B cell (primary cell): Measurements from ENCODE around the gene PHTF2. TPM values are rescaled to one million over a fixed set of nuclear protein-coding genes. Genes with fewer than 3 reads are reported as not detected.

ENCODE experiments used
- ATAC-seq: fragments of 200-7000 bp; cut with Tn5 transposase; one replicate; pipeline ENCODE4 v1.10.0; 2021; ENCODE audit warnings: low read depth, mild to moderate bottlenecking, moderate number of reproducible peaks, moderate library complexity
- CTCF ChIA-PET: fragments of 350-600 bp; sonication (Branson Sonifier 250); formaldehyde crosslinking; loops from one replicate; lab custom pipeline; 2021; ENCODE audit warnings: antibody characterized with exemption, inconsistent platforms; lab: Charles Lee
- POLR2A ChIA-PET: fragments of 350-600 bp; sonication (Branson Sonifier 250); formaldehyde crosslinking; loops from one replicate; lab custom pipeline; 2021; ENCODE audit warnings: antibody characterized with exemption; lab: Charles Lee
- DNase-seq: peaks from one replicate; pipeline ENCODE4 v3.0.0; 2013
- H2AFZ ChIP-seq: 2 replicates; pipeline ENCODE4 v1.6.1; 2012; ENCODE audit warnings: mild to moderate bottlenecking, low read depth, low read length; ENCODE audit not compliant: insufficient read depth, poor library complexity, severe bottlenecking
- H3K27ac ChIP-seq, 2 donors: 1 replicate in 1 of 2; 2 replicates in 1 of 2; pipeline ENCODE4 v1.5.1; 2012 to 2013; ENCODE audit warnings: low read length in 2 of 2, mild to moderate bottlenecking in 2 of 2, moderate library complexity in 1 of 2
- H3K27me3 ChIP-seq, 4 experiments: fragments of 200-600 bp in 1 of 4; sonication (generic) in 1 of 4; replicated peaks in 1 of 4; 1 replicate in 2 of 4; 2 replicates in 2 of 4; pipeline versions ENCODE4 v1.6.1 to v1.7.0; 2013 to 2016; ENCODE audit warnings: low read length in 3 of 4, mild to moderate bottlenecking in 2 of 4, mixed read lengths in 1 of 4, moderate library complexity in 1 of 4; ENCODE audit not compliant: insufficient read depth in 4 of 4, control insufficient read depth in 3 of 4; ENCODE audit errors: control extremely low read depth in 1 of 4
- H3K36me3 ChIP-seq, 2 experiments: replicated peaks in 1 of 2; 1 replicate in 1 of 2; 2 replicates in 1 of 2; pipeline versions ENCODE4 v1.6.1 to v1.7.1; 2013; ENCODE audit warnings: low read length in 1 of 2; ENCODE audit not compliant: insufficient read depth in 2 of 2, control insufficient read depth in 1 of 2; ENCODE audit errors: control extremely low read depth in 1 of 2, extremely low read depth in 1 of 2
- H3K4me1 ChIP-seq, 2 donors: fragments of 200-600 bp in 1 of 2; sonication (generic) in 1 of 2; 1 replicate in 1 of 2; 2 replicates in 1 of 2; pipeline versions ENCODE4 v1.5.1 to v1.6.1; 2013 to 2017; ENCODE audit warnings: low read length in 2 of 2; ENCODE audit not compliant: control insufficient read depth in 2 of 2, insufficient read depth in 2 of 2
- H3K4me2 ChIP-seq: replicated peaks from 2 replicates; pipeline ENCODE3; 2012; ENCODE audit warnings: mild to moderate bottlenecking, low read depth, low read length; ENCODE audit not compliant: poor library complexity, severe bottlenecking
- H3K4me3 ChIP-seq, 5 experiments: fragments of 200-600 bp in 1 of 5; sonication (generic) in 1 of 5; 1 replicate in 3 of 5; 2 replicates in 2 of 5; pipeline versions ENCODE4 v1.5.1 to v1.7.0; 2011 to 2016; ENCODE audit warnings: low read length in 4 of 5, mild to moderate bottlenecking in 4 of 5, low read depth in 2 of 5, control low read depth in 1 of 5, moderate library complexity in 1 of 5; ENCODE audit not compliant: insufficient read depth in 1 of 5; ENCODE audit errors: control extremely low read depth in 1 of 5, extremely low read depth in 1 of 5
- H3K79me2 ChIP-seq: fragments of 200-600 bp; sonication (generic); one replicate; pipeline ENCODE4 v1.6.0; 2016; ENCODE audit warnings: low read length; ENCODE audit not compliant: control insufficient read depth, insufficient read depth
- H3K9ac ChIP-seq: fragments of 200-600 bp; sonication (generic); 2 replicates; pipeline ENCODE4 v1.6.1; 2017; ENCODE audit warnings: mild to moderate bottlenecking, low read length, moderate library complexity
- H3K9me3 ChIP-seq, 3 donors: one replicate each; pipeline versions ENCODE4 v1.6.1 to v1.7.1; 2013; ENCODE audit warnings: low read length in 2 of 3; ENCODE audit not compliant: control insufficient read depth in 2 of 3, insufficient read depth in 1 of 3; ENCODE audit errors: control extremely low read depth in 1 of 3
- H4K20me1 ChIP-seq: 2 replicates; pipeline ENCODE4 v1.6.0; 2012; ENCODE audit warnings: mild to moderate bottlenecking, low read length; ENCODE audit not compliant: insufficient read depth, control insufficient read depth, poor library complexity, severe bottlenecking
- H3K27ac Mint-ChIP-seq: one replicate; pipeline ENCODE4 v1.8.0; 2021; ENCODE audit warnings: mixed read lengths
- H3K27me3 Mint-ChIP-seq: one replicate; pipeline ENCODE4 v1.8.0; 2021; ENCODE audit warnings: mixed read lengths
- H3K4me1 Mint-ChIP-seq: one replicate; pipeline ENCODE4 v1.8.0; 2021; ENCODE audit warnings: mixed read lengths
- H3K4me3 Mint-ChIP-seq: one replicate; pipeline ENCODE4 v1.8.0; 2021; ENCODE audit warnings: mixed read lengths
- H3K9me3 Mint-ChIP-seq: one replicate; pipeline ENCODE4 v1.8.0; 2022; ENCODE audit warnings: mixed read lengths; ENCODE audit not compliant: insufficient read depth
- CTCF ChIP-seq: fragments of 200-600 bp; IDR thresholded peaks from one replicate; pipeline ENCODE4 v1.8.0; 2022; ENCODE audit warnings: antibody characterized with exemption, mild to moderate bottlenecking
- EZH2 ChIP-seq: IDR thresholded peaks from 2 replicates; pipeline ENCODE4 v1.6.1; 2012; ENCODE audit warnings: borderline replicate concordance, low read depth, mild to moderate bottlenecking, moderate library complexity, low read length; ENCODE audit not compliant: insufficient read depth, poor library complexity, severe bottlenecking
- WGBS: methylation state at CpG from one replicate; pipeline ENCODE4 v1.1.5; 2013; ENCODE audit warnings: missing lambda C conversion rate; ENCODE audit not compliant: insufficient coverage; 5-methylcytosine and 5-hydroxymethylcytosine counted together
- intact Hi-C: fragments of 100-400 bp; cut with micrococcal nuclease; formaldehyde crosslinking; loops from one replicate; pipeline ENCODE4 v1.10.0; 2022
- polyA plus RNA-seq: library from polyadenylated mRNA; depleted of rRNA; stranded (reverse); fragments of >200 nt; gene quantifications from 2 replicates; pipeline ENCODE4 v1.2.3, GENCODE V29; 2012
- total RNA-seq, 2 donors: library from RNA; stranded (reverse); fragments of 120-200 nt in 1 of 2; gene quantifications; 1 replicate in 1 of 2; 2 replicates in 1 of 2; pipeline versions ENCODE4 v1.2.3 to v1.2.4, GENCODE V29; 2013 to 2022

PHTF2 gene
- total and polyA plus RNA-seq, 2 donors (not counting 1 experiment from before 2014, with no cell fraction given), result 35.3 to 44.8 TPM

- H3K27me3 Mint-ChIP-seq, result no peaks in the 10 kb centered on the region
- H4K20me1 ChIP-seq, result no peaks in the 10 kb centered on the region
- H3K9me3 ChIP-seq, result peaks cover 0 to 4% (median 0%) of the 10 kb centered on the region in 3 donors
- no peak for DNase-seq
- H3K36me3 ChIP-seq, result peaks cover 3 to 65% of the 10 kb centered on the region in 2 experiments
- H3K27ac Mint-ChIP-seq, result peak overlapping the region; percentile 18
- no peaks in the 10 kb centered on the region for H3K4me1 ChIP-seq
- H3K27me3 ChIP-seq, result no peaks in the 10 kb centered on the region
- H3K4me3 Mint-ChIP-seq, result no peak overlapping the region
- H3K4me3 ChIP-seq, result no peak overlapping the region
- no peak overlapping the region for H2AFZ ChIP-seq
- peak overlapping the region in 1 of 2 donors; percentile 41 for H3K27ac ChIP-seq
- no peak for ATAC-seq
- POLR2A ChIA-PET, result no interaction called here
- CTCF ChIA-PET, result no interaction called here
- no peaks in the 10 kb centered on the region for H3K9me3 Mint-ChIP-seq
- H3K4me1 Mint-ChIP-seq, result peaks cover 2% of the 10 kb centered on the region
- intact Hi-C loops, result no loop called here
- no peak overlapping the region for H3K4me2 ChIP-seq
- H3K79me2 ChIP-seq, result peaks cover 8% of the 10 kb centered on the region
- no peak overlapping the region for H3K9ac ChIP-seq
- TF ChIP-seq EZH2 (no peak), CTCF (no peak)
Observed at GRCh38 chr7:77771901-77772300, 26.7 kb upstream of the PHTF2 start.

- no peaks in the 10 kb centered on the region for H3K27me3 Mint-ChIP-seq
- no peaks in the 10 kb centered on the region for H4K20me1 ChIP-seq
- WGBS, result no CpG with 5 or more reads among the region's 2 CpGs
- DNase-seq (no peak), ATAC-seq (no peak)
- intact Hi-C loops, result no loop called here
- peaks cover 4% of the 10 kb centered on the region for H3K79me2 ChIP-seq
- no peak overlapping the region for H3K4me2 ChIP-seq
- no peak overlapping the region for H3K27ac ChIP-seq
- H3K27me3 ChIP-seq, result no peaks in the 10 kb centered on the region
- no peak overlapping the region for H2AFZ ChIP-seq
- H3K27ac Mint-ChIP-seq, result no peak overlapping the region
- H3K4me1 Mint-ChIP-seq, result peaks cover 4% of the 10 kb centered on the region
- TF ChIP-seq CTCF, result no peak
- no peak for TF ChIP-seq EZH2
- H3K4me3 ChIP-seq, result no peak overlapping the region
- POLR2A ChIA-PET, result interaction anchor here (0.6 kb wide), 1 partner anchor 114 kb away, joined by 3 read pairs; no protein-coding TSS in a partner anchor
- H3K36me3 ChIP-seq, result peaks cover 3 to 57% of the 10 kb centered on the region in 2 experiments
- H3K4me3 Mint-ChIP-seq, result no peak overlapping the region
- H3K9me3 ChIP-seq, result peaks cover 0 to under 1% (median 0%) of the 10 kb centered on the region in 3 donors
- no peaks in the 10 kb centered on the region for H3K9me3 Mint-ChIP-seq
- CTCF ChIA-PET, result interaction anchor here (1.0 to 1.2 kb wide), 2 partner anchors 127 to 157 kb away, joined by 3 to 5 read pairs; no protein-coding TSS in a partner anchor
- H3K9ac ChIP-seq, result no peak overlapping the region
- H3K4me1 ChIP-seq, result no peaks in the 10 kb centered on the region
Observed at GRCh38 chr7:77778535-77778934, 20.0 kb upstream of the PHTF2 start.
